Central memory CD8-positive, alpha-beta T cell (primary cell): ENCODE results near the gene S100Z.

Experiments used
- ATAC-seq: fragments of 150-1000 bp; cut with Tn5 transposase; replicated peaks from 2 replicates; pipeline ENCODE4 v1.10.0; 2022; ENCODE audit warnings: mild to moderate bottlenecking, moderate FRiP score, moderate number of reproducible peaks; ENCODE audit not compliant: poor library complexity, severe bottlenecking; ENCODE audit errors: extremely low read depth
- DNase-seq, 2 donors: peaks; one replicate each; pipeline ENCODE4 v3.0.0; 2021; ENCODE audit warnings: low spot score in 2 of 2
- H3K27ac Mint-ChIP-seq: one replicate; pipeline ENCODE4 v1.8.0; 2022; ENCODE audit warnings: low read depth, mild to moderate bottlenecking, moderate library complexity, mixed read lengths
- H3K27me3 Mint-ChIP-seq: one replicate; pipeline ENCODE4 v1.8.0; 2022; ENCODE audit warnings: mixed read lengths
- H3K36me3 Mint-ChIP-seq: one replicate; pipeline ENCODE4 v1.8.0; 2022; ENCODE audit warnings: mild to moderate bottlenecking, moderate library complexity, mixed read lengths; ENCODE audit not compliant: insufficient read depth
- H3K4me1 Mint-ChIP-seq: one replicate; pipeline ENCODE4 v1.8.0; 2022; ENCODE audit warnings: mixed read lengths
- H3K4me3 Mint-ChIP-seq: one replicate; pipeline ENCODE4 v1.8.0; 2022; ENCODE audit warnings: mild to moderate bottlenecking, moderate library complexity, mixed read lengths
- H3K9me3 Mint-ChIP-seq: one replicate; pipeline ENCODE4 v1.8.0; 2022; ENCODE audit warnings: mixed read lengths

The S100Z gene

GRCh38 chr5:76946090-76946489, 96.3 kb downstream of the S100Z start:
- H3K27ac Mint-ChIP-seq = no peak overlapping the region
- H3K9me3 Mint-ChIP-seq = no peaks in the 10 kb centered on the region
- H3K36me3 Mint-ChIP-seq = no peaks in the 10 kb centered on the region
- H3K4me1 Mint-ChIP-seq = no peaks in the 10 kb centered on the region
- no peak overlapping the region for H3K4me3 Mint-ChIP-seq
- ATAC-seq = no peak
- H3K27me3 Mint-ChIP-seq = peaks cover 55% of the 10 kb centered on the region
- no peak for DNase-seq

GRCh38 chr5:76947082-76947503, 97.3 kb downstream of the S100Z start:
- Mint-ChIP-seq H3K4me1 (no peaks in the 10 kb centered on the region), H3K27me3 (peaks cover 62% of the 10 kb centered on the region), H3K27ac (no peak overlapping the region), H3K4me3 (no peak overlapping the region), H3K36me3 (no peaks in the 10 kb centered on the region), H3K9me3 (no peaks in the 10 kb centered on the region)
- ATAC-seq (no peak), DNase-seq (no peak)

GRCh38 chr5:76952795-76953536, 103.2 kb downstream of the S100Z start, which contains the start of gene CRHBP:
CRHBP (plus strand) TSS chr5:76953045; CDS start chr5:76953135, 90 bp downstream.
- Mint-ChIP-seq H3K27me3 (peaks cover 55% of the 10 kb centered on the region), H3K4me1 (peaks cover 5% of the 10 kb centered on the region), H3K9me3 (no peaks in the 10 kb centered on the region), H3K4me3 (no peak within 1 kb of the TSS), H3K36me3 (no peaks in the 10 kb centered on the region), H3K27ac (no peak within 1 kb of the TSS)
- DNase-seq (no peak), ATAC-seq (no peak)

- H3K36me3 Mint-ChIP-seq = no peaks in the 10 kb centered on the region
- ATAC-seq (no peak), DNase-seq (no peak)
- no peaks in the 10 kb centered on the region for H3K9me3 Mint-ChIP-seq
- no peak overlapping the region for H3K27ac Mint-ChIP-seq
- H3K4me1 Mint-ChIP-seq = peaks cover 5% of the 10 kb centered on the region
- H3K4me3 Mint-ChIP-seq = no peak overlapping the region
- peaks cover 48% of the 10 kb centered on the region for H3K27me3 Mint-ChIP-seq
Observed at GRCh38 chr5:76953551-76954382, 104.0 kb downstream of the S100Z start.

GRCh38 chr5:76954383-76954763, 104.6 kb downstream of the S100Z start:
- peaks cover 5% of the 10 kb centered on the region for H3K4me1 Mint-ChIP-seq
- no peak overlapping the region for H3K4me3 Mint-ChIP-seq
- ATAC-seq = no peak
- no peaks in the 10 kb centered on the region for H3K36me3 Mint-ChIP-seq
- no peak for DNase-seq
- H3K9me3 Mint-ChIP-seq = no peaks in the 10 kb centered on the region
- H3K27ac Mint-ChIP-seq = no peak overlapping the region
- H3K27me3 Mint-ChIP-seq = peaks cover 45% of the 10 kb centered on the region

GRCh38 chr5:76956033-76956432, 106.2 kb downstream of the S100Z start:
- no peak for ATAC-seq
- H3K27ac Mint-ChIP-seq = no peak overlapping the region
- DNase-seq = no peak
- H3K4me1 Mint-ChIP-seq = peaks cover 12% of the 10 kb centered on the region
- H3K4me3 Mint-ChIP-seq = no peak overlapping the region
- H3K9me3 Mint-ChIP-seq = no peaks in the 10 kb centered on the region
- H3K36me3 Mint-ChIP-seq = no peaks in the 10 kb centered on the region
- peaks cover 42% of the 10 kb centered on the region for H3K27me3 Mint-ChIP-seq

- H3K4me1 Mint-ChIP-seq = peaks cover 6% of the 10 kb centered on the region
- no peaks in the 10 kb centered on the region for H3K9me3 Mint-ChIP-seq
- no peaks in the 10 kb centered on the region for H3K36me3 Mint-ChIP-seq
- DNase-seq = no peak
- H3K27me3 Mint-ChIP-seq = peaks cover 32% of the 10 kb centered on the region
- no peak overlapping the region for H3K4me3 Mint-ChIP-seq
- H3K27ac Mint-ChIP-seq = no peak overlapping the region
- no peak for ATAC-seq
Observed at GRCh38 chr5:76958991-76959767, 109.4 kb downstream of the S100Z start.

GRCh38 chr5:76960004-76960625, 110.3 kb downstream of the S100Z start:
- H3K27me3 Mint-ChIP-seq = peaks cover 24% of the 10 kb centered on the region
- no peak for ATAC-seq
- H3K4me1 Mint-ChIP-seq = peaks cover 6% of the 10 kb centered on the region
- DNase-seq = no peak
- no peaks in the 10 kb centered on the region for H3K36me3 Mint-ChIP-seq
- no peak overlapping the region for H3K4me3 Mint-ChIP-seq
- no peak overlapping the region for H3K27ac Mint-ChIP-seq
- no peaks in the 10 kb centered on the region for H3K9me3 Mint-ChIP-seq

- Mint-ChIP-seq H3K9me3 (no peaks in the 10 kb centered on the region), H3K4me1 (peaks cover 6% of the 10 kb centered on the region)
- DNase-seq = no peak
Observed at GRCh38 chr5:76964060-76964459, 114.2 kb downstream of the S100Z start.

More at GRCh38 chr5:76964060-76964459, 114.2 kb downstream of the S100Z start:
- Mint-ChIP-seq H3K36me3 (no peaks in the 10 kb centered on the region), H3K27ac (no peak overlapping the region), H3K4me3 (no peak overlapping the region), H3K27me3 (peaks cover 51% of the 10 kb centered on the region)
- ATAC-seq = no peak
